KG1 (cell line): ENCODE data around the gene CSPG4.
"Not testable (repeated sequence)": the region's sequence is repeated elsewhere in the genome, so short reads cannot be mapped to it uniquely, and the experiment has no call there.

Experiments
- DNase-seq: peaks from one replicate; lab custom pipeline; 2025; lab: John Stamatoyannopoulos, UW

Gene CSPG4

GRCh38 chr15:75712668-75713337, at the start of gene CSPG4:
Gene CSPG4 (minus strand): TSS chr15:75712848. CDS start chr15:75712755, 93 bp downstream.
- no peak for DNase-seq

GRCh38 chr15:75762357-75762718, 49.7 kb upstream of the CSPG4 start:
- not testable (repeated sequence) for DNase-seq

GRCh38 chr15:75761446-75762356, 49.1 kb upstream of the CSPG4 start:
- DNase-seq: no peak

GRCh38 chr15:75760704-75761435, 48.2 kb upstream of the CSPG4 start:
- no peak for DNase-seq

GRCh38 chr15:75760131-75760520, 47.5 kb upstream of the CSPG4 start:
- DNase-seq: not testable (repeated sequence)

- DNase-seq: no peak
Observed at GRCh38 chr15:75759416-75760130, 46.9 kb upstream of the CSPG4 start.

- DNase-seq: peak; percentile 69
Observed at GRCh38 chr15:75758071-75758872, 45.6 kb upstream of the CSPG4 start.

GRCh38 chr15:75754871-75755270, 42.2 kb upstream of the CSPG4 start:
- DNase-seq: not testable (repeated sequence)

GRCh38 chr15:75753145-75753544, 40.5 kb upstream of the CSPG4 start:
- DNase-seq: no peak

- no peak for DNase-seq
Observed at GRCh38 chr15:75751891-75752290, 39.2 kb upstream of the CSPG4 start.

- no peak for DNase-seq
Observed at GRCh38 chr15:75751116-75751875, 38.6 kb upstream of the CSPG4 start.

- no peak for DNase-seq
Observed at GRCh38 chr15:75750261-75751050, 37.8 kb upstream of the CSPG4 start.

- DNase-seq: no peak
Observed at GRCh38 chr15:75749820-75750219, 37.2 kb upstream of the CSPG4 start.

- DNase-seq: not testable (repeated sequence)
Observed at GRCh38 chr15:75748882-75749281, 36.2 kb upstream of the CSPG4 start.

GRCh38 chr15:75747121-75747520, 34.5 kb upstream of the CSPG4 start:
- not testable (repeated sequence) for DNase-seq

GRCh38 chr15:75745305-75745704, 32.7 kb upstream of the CSPG4 start:
- no peak for DNase-seq

GRCh38 chr15:75742346-75742745, 29.7 kb upstream of the CSPG4 start:
- not testable (repeated sequence) for DNase-seq

GRCh38 chr15:75739791-75740190, 27.1 kb upstream of the CSPG4 start:
- no peak for DNase-seq

GRCh38 chr15:75738647-75739325, 26.1 kb upstream of the CSPG4 start:
- DNase-seq: no peak
